Neuronal stem cell (in vitro differentiated cells): ENCODE results near the gene PGAP6.
"Not testable (repeated sequence)": the region's sequence is repeated elsewhere in the genome, so short reads cannot be mapped to it uniquely, and the experiment has no call there.

ENCODE experiments used
- DNase-seq: peaks from one replicate; pipeline ENCODE4 v3.0.0-alpha.2; 2013; ENCODE audit warnings: low spot score
- H2AFZ ChIP-seq: one replicate; pipeline ENCODE4 v1.6.1; 2013; ENCODE audit warnings: mild to moderate bottlenecking, low read length, inconsistent platforms
- H2AK5ac ChIP-seq: 2 replicates; pipeline ENCODE4 v1.6.1; 2013; ENCODE audit warnings: low read depth, mild to moderate bottlenecking, inconsistent platforms, low read length, moderate library complexity, mixed read lengths
- H2BK120ac ChIP-seq: 2 replicates; pipeline ENCODE4 v1.6.1; 2013; ENCODE audit warnings: low read depth, mild to moderate bottlenecking, inconsistent platforms, low read length, moderate library complexity, mixed read lengths
- H2BK12ac ChIP-seq: one replicate; pipeline ENCODE4 v1.6.1; 2013; ENCODE audit warnings: low read length, inconsistent platforms
- H2BK15ac ChIP-seq: 2 replicates; pipeline ENCODE4 v1.6.1; 2013; ENCODE audit warnings: mild to moderate bottlenecking, low read length, inconsistent platforms, mixed read lengths
- H2BK5ac ChIP-seq: one replicate; pipeline ENCODE4 v1.6.1; 2013; ENCODE audit warnings: inconsistent platforms, mild to moderate bottlenecking, low read length, moderate library complexity
- H3K14ac ChIP-seq: one replicate; pipeline ENCODE4 v1.6.1; 2013; ENCODE audit warnings: low read length, inconsistent platforms
- H3K18ac ChIP-seq: 2 replicates; pipeline ENCODE4 v1.6.1; 2013; ENCODE audit warnings: low read length, inconsistent platforms
- H3K23ac ChIP-seq: 2 replicates; pipeline ENCODE4 v1.6.1; 2013; ENCODE audit warnings: low read depth, mild to moderate bottlenecking, mixed read lengths, low read length, inconsistent platforms; ENCODE audit not compliant: poor library complexity
- H3K27ac ChIP-seq: replicated peaks from 3 replicates; pipeline ENCODE4 v1.5.1; 2013; ENCODE audit warnings: low read length, inconsistent platforms
- H3K27me3 ChIP-seq, 3 experiments: 2 replicates each; pipeline ENCODE4 v1.6.1; 2013; ENCODE audit warnings: low read length in 3 of 3, mild to moderate bottlenecking in 2 of 3, inconsistent platforms in 1 of 3, low read depth in 1 of 3, mixed read lengths in 1 of 3, moderate library complexity in 1 of 3; ENCODE audit not compliant: control insufficient read depth in 3 of 3, insufficient read depth in 3 of 3
- H3K36me3 ChIP-seq, 2 donors: replicated peaks in 1 of 2; 2 replicates each; pipeline ENCODE4 v1.6.1; 2013; ENCODE audit warnings: low read length in 2 of 2; ENCODE audit not compliant: control insufficient read depth in 2 of 2, insufficient read depth in 2 of 2
- H3K4ac ChIP-seq: 2 replicates; pipeline ENCODE4 v1.6.1; 2013; ENCODE audit warnings: inconsistent platforms, mild to moderate bottlenecking, low read length, moderate library complexity
- H3K4me1 ChIP-seq, 2 donors: 1 replicate in 1 of 2; 2 replicates in 1 of 2; pipeline ENCODE4 v1.6.1; 2013; ENCODE audit warnings: low read length in 2 of 2, low read depth in 1 of 2; ENCODE audit not compliant: control insufficient read depth in 2 of 2, insufficient read depth in 1 of 2
- H3K4me2 ChIP-seq: one replicate; pipeline ENCODE4 v1.6.1; 2013; ENCODE audit warnings: mild to moderate bottlenecking, low read length, inconsistent platforms; ENCODE audit not compliant: insufficient read depth, poor library complexity, severe bottlenecking
- H3K4me3 ChIP-seq, 2 donors: 2 replicates each; pipeline ENCODE4 v1.5.1; 2013; ENCODE audit warnings: low read length in 2 of 2, mild to moderate bottlenecking in 2 of 2, inconsistent platforms in 1 of 2, moderate library complexity in 1 of 2
- H3K79me1 ChIP-seq: one replicate; pipeline ENCODE4 v1.6.1; 2013; ENCODE audit warnings: low read depth, mild to moderate bottlenecking, inconsistent platforms, low read length, moderate library complexity
- H3K9ac ChIP-seq: one replicate; pipeline ENCODE4 v1.6.1; 2013; ENCODE audit warnings: mild to moderate bottlenecking, low read depth, low read length, inconsistent platforms; ENCODE audit not compliant: poor library complexity
- H3K9me3 ChIP-seq, 2 donors: replicated peaks in 1 of 2; 2 replicates each; pipeline versions ENCODE3 to v1.6.1; 2013; ENCODE audit warnings: low read length in 2 of 2, mild to moderate bottlenecking in 2 of 2, inconsistent platforms in 1 of 2, low read depth in 1 of 2, mixed read lengths in 1 of 2, moderate library complexity in 1 of 2; ENCODE audit not compliant: control insufficient read depth in 2 of 2, insufficient read depth in 1 of 2
- H4K8ac ChIP-seq: one replicate; pipeline ENCODE4 v1.6.1; 2013; ENCODE audit warnings: low read depth, mild to moderate bottlenecking, inconsistent platforms, low read length, moderate library complexity
- H4K91ac ChIP-seq: one replicate; pipeline ENCODE4 v1.6.1; 2013; ENCODE audit warnings: low read length, low read depth, mild to moderate bottlenecking, inconsistent platforms; ENCODE audit not compliant: poor library complexity
- WGBS, 2 donors: extraction: QIAGEN DNeasy Blood & Tissue Kit; methylation state at CpG; one replicate each; pipeline ENCODE4 v1.1.7; 2013; ENCODE audit warnings: missing lambda C conversion rate in 2 of 2, mixed read lengths in 1 of 2; ENCODE audit not compliant: insufficient read length in 2 of 2, insufficient replicate concordance in 1 of 2; ENCODE audit errors: extremely low coverage in 2 of 2; 5-methylcytosine and 5-hydroxymethylcytosine counted together

The PGAP6 gene

DNA sequence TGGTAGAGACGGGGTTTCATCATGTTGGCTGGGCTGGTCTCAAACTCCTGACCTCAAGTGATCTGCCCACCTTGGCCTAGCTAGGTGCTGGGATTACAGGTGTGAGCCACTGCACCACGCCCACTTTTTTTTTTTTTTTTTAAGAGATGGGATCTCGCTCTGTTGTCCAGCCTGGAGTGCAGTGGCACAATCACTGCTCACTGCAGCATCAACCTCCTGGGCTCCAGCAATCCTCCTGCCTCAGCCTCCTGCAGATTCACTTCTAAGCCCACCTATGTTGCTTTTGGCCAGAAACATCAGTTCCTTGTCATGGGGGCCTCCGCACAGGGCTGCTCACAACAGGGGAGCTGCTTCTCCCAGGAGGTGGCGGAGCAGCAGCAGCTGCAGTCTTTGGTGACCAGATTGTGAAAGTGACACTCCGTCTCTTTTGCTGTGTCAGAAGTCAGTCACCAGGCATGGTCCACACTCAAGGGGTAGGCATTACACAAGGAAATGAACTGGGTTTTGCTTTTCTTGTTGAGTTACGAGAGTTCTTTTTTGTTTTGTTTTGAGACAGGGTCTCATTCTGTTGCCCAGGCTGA, 10.8 kb upstream of the PGAP6 start:
- no CpG with 5 or more reads among the region's 7 CpGs for WGBS, 2 donors
- DNase-seq, result no peak
- H2BK12ac ChIP-seq, result no peak overlapping the region

DNA sequence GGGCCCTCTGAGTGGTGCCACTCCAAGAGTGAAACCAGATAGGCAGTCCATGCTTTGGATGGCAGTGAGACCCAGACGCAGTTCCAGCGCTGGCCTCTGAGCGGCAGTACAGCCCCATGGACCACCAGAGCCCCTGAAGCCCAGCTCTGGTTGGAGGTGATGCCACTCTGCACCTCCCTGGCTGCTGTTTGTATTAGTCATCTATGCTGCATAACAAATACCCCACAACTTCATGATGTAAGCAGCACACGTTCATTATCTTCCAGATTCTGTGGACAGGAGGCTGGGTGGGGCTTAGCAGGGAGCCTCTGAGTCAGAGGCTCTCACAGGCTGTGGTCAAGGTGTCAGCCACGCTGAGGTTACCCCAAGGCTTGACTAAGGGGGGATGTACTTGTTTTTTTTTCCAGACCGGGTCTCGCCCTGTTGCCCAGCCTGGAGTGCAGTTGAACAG, 10.1 kb upstream of the PGAP6 start:
- no peak overlapping the region for H3K23ac ChIP-seq
- no CpG with 5 or more reads among the region's 7 CpGs for WGBS, 2 donors
- no peak overlapping the region for H2BK15ac ChIP-seq
- no peak overlapping the region for H3K27ac ChIP-seq
- no peak overlapping the region for H3K18ac ChIP-seq
- H3K36me3 ChIP-seq, result no peaks in the 10 kb centered on the region
- no peak overlapping the region for H2AFZ ChIP-seq
- H4K91ac ChIP-seq, result no peak overlapping the region
- no peak overlapping the region for H2BK12ac ChIP-seq
- no peak overlapping the region for H3K9ac ChIP-seq
- H2AK5ac ChIP-seq, result no peak overlapping the region
- no peak overlapping the region for H3K4ac ChIP-seq
- no peak overlapping the region for H2BK5ac ChIP-seq
- no peak overlapping the region for H3K4me3 ChIP-seq
- H3K9me3 ChIP-seq, result peaks cover 0 to 3% of the 10 kb centered on the region in 2 donors
- peaks cover 1 to 17% of the 10 kb centered on the region in 2 donors for H3K4me1 ChIP-seq
- H4K8ac ChIP-seq, result no peak overlapping the region
- H3K4me2 ChIP-seq, result no peak overlapping the region
- H3K79me1 ChIP-seq, result no peaks in the 10 kb centered on the region
- H3K27me3 ChIP-seq, result no peaks in the 10 kb centered on the region
- DNase-seq, result no peak
- no peak overlapping the region for H3K14ac ChIP-seq
- H2BK120ac ChIP-seq, result no peak overlapping the region

More for the DNA sequence above, 10.8 kb upstream of the PGAP6 start:
- no peak overlapping the region for H3K4me3 ChIP-seq
- H2BK120ac ChIP-seq, result no peak overlapping the region
- H3K36me3 ChIP-seq, result no peaks in the 10 kb centered on the region
- no peak overlapping the region for H3K9ac ChIP-seq
- H4K8ac ChIP-seq, result no peak overlapping the region
- no peaks in the 10 kb centered on the region for H3K79me1 ChIP-seq
- H2AK5ac ChIP-seq, result peak overlapping the region; percentile 11
- no peak overlapping the region for H4K91ac ChIP-seq
- H3K4me1 ChIP-seq, result peaks cover 1 to 16% of the 10 kb centered on the region in 2 donors
- H3K23ac ChIP-seq, result no peak overlapping the region
- H3K27me3 ChIP-seq, result no peaks in the 10 kb centered on the region
- H3K27ac ChIP-seq, result no peak overlapping the region
- no peak overlapping the region for H3K4ac ChIP-seq
- H3K14ac ChIP-seq, result no peak overlapping the region
- no peak overlapping the region for H2BK5ac ChIP-seq
- no peak overlapping the region for H2AFZ ChIP-seq
- no peak overlapping the region for H2BK15ac ChIP-seq
- no peak overlapping the region for H3K4me2 ChIP-seq
- no peak overlapping the region for H3K18ac ChIP-seq
- peaks cover 0 to 3% of the 10 kb centered on the region in 2 donors for H3K9me3 ChIP-seq

DNA sequence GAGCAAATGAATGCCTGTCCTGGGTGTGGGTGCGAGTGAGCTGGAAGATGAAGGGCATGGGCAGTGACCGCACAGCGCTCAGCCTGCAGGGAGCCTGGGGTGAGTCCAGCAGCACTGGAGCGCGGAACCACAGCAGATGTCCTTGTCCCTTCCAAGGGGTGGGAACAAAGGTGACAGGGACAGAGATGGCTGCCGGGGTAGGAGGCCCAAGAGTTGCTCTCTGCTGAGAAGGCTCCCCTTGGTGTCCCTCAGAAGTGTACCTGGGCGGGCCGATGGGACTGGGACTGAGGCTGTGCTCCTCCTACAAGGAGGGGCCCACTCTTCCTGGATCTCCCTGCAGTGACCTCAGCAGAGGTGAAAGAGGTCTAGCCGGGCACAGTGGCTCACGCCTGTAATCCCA, 7.6 kb upstream of the PGAP6 start:
- H4K8ac ChIP-seq, result no peak overlapping the region
- no peak overlapping the region for H2AFZ ChIP-seq
- no peak overlapping the region for H3K4ac ChIP-seq
- no peak overlapping the region for H3K4me2 ChIP-seq
- peaks cover 0 to 10% of the 10 kb centered on the region in 2 donors for H3K4me1 ChIP-seq
- no peaks in the 10 kb centered on the region for H3K36me3 ChIP-seq
- H3K9me3 ChIP-seq, result peaks cover 0 to 3% of the 10 kb centered on the region in 2 donors
- H2BK5ac ChIP-seq, result no peak overlapping the region
- H3K9ac ChIP-seq, result no peak overlapping the region
- H3K4me3 ChIP-seq, result peak overlapping the region in 1 of 2 donors; percentile 65
- H3K18ac ChIP-seq, result no peak overlapping the region
- WGBS, 2 donors, result no CpG with 5 or more reads among the region's 10 CpGs
- no peak overlapping the region for H2BK12ac ChIP-seq
- peak overlapping the region; percentile 74 for H2AK5ac ChIP-seq
- H3K27ac ChIP-seq, result no peak overlapping the region
- no peak overlapping the region for H2BK15ac ChIP-seq
- H3K14ac ChIP-seq, result no peak overlapping the region
- H3K79me1 ChIP-seq, result no peaks in the 10 kb centered on the region
- H4K91ac ChIP-seq, result no peak overlapping the region
- no peaks in the 10 kb centered on the region for H3K27me3 ChIP-seq
- no peak for DNase-seq
- peak overlapping the region; percentile 73 for H3K23ac ChIP-seq
- H2BK120ac ChIP-seq, result no peak overlapping the region

DNA sequence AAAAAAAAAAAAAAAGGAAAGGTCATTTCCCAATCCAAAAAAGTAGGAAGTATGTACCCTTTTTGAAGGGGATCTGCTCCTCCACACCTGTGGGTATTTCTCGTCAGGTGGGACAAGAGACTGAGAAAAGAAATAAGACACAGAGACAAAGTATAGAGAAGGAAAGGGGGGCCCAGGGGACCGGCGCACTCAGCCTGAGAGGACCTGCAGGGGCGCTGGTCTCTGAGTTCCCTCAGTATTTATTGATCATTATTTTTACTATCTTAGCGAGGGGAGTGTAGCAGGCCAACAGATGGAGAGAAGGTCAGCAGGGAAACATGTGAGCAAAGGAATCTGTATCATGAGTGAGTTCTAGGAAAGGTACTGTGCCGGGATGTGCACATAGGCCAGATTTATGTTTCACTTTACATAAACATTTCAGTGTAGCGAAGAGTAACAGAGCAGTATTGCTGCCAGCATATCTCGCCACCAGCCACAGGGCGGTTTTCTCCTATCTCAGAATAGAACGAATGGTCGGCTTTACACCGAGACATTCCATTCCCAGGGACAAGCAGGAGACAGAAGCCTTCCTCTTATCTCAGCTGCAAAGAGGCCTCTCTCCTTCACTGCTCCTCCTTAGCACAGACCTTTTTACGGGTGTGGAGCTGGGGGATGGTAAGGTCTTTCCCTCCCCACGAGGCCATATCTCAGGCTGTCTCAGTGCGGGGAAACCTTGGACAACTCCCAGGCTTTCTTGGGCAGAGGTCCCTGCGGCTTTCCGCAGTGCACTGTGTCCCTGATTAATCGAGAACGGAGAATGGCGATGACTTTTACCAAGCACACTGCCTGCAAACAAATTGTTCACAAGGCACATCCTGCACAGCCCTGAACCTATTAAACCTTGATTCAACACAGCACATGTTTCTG, 6.2 kb upstream of the PGAP6 start:
- H3K4me2 ChIP-seq, H3K18ac ChIP-seq, H2BK15ac ChIP-seq, H3K36me3 ChIP-seq, H2AK5ac ChIP-seq, H3K9me3 ChIP-seq, H3K27me3 ChIP-seq, H3K27ac ChIP-seq, H2BK12ac ChIP-seq, H3K4ac ChIP-seq, DNase-seq, H3K79me1 ChIP-seq, H4K8ac ChIP-seq, H3K23ac ChIP-seq, H2AFZ ChIP-seq, H2BK120ac ChIP-seq, H3K14ac ChIP-seq, H2BK5ac ChIP-seq, H3K9ac ChIP-seq, H4K91ac ChIP-seq: not testable (repeated sequence)
- Histone ChIP-seq H3K4me1 (peaks cover 11 to 22% of the 10 kb centered on the region in 2 donors), H3K4me3 (peak overlapping the region in 1 of 2 donors; percentile 28)
- no CpG with 5 or more reads among the region's 20 CpGs for WGBS, 2 donors
